Measurements from ENCODE around the gene ARSG.
A peak's percentile ranks its signal among the peaks of the same experiment; 100 is the strongest.
"Not testable (repeated sequence)": the region's sequence is repeated elsewhere in the genome, so short reads cannot be mapped to it uniquely, and the experiment has no call there.

Gene ARSG

DNA sequence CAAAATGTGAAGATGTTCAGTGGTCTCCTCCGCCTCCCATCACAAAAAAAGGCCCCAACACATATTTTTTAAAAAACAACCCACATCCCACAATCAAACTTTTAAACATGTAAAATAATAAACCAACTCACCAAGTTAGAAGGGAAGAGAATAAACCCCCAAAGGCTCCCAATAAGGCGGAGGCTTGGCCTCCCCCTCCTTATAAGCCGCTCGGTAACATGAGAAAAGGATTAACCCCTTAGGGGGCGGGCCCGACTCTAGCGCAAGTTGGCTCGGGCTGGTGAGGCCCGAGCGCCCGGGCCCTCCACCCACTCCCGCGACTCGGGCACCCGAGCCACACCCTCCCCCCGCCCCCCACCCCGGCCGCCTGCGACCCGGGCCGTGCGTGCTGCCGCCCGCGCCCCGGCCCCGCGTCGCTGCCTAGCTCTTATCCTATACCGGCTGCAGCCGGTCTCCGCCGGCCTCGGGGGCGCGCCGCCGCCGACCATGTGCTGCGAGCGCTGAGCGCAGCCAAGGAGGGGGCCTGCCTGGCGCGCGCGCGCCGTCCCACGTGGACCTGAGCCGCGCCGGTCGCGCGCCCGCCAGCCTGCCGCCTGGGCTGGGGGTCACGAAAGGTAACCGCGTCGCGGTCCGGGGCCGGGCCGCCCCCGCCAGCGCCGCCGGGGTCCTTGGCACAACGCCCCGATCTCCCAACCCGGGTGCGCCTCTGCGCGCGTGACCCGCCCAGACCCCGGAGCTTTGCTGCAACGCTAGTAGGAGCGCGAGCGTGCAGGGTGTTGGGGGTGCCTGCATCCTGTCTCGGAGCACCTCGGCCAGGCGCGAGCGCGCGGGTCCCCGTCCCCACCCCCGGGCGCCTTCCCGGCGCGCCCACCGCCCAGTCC, at the start of gene ARSG, which contains the start of gene SLC16A6:
Gene ARSG, plus strand, starts transcription at position 541 of the 881 bp plus-strand sequence. CDS start 15,999 bp downstream, outside the sequence.
Gene SLC16A6, minus strand, starts transcription at position 173 of the 881 bp plus-strand sequence. CDS start 12,807 bp downstream, outside the sequence.
- peak; percentile 48 to 58 for DNase-seq (ENCODE audit: low read depth in 2 of 2)

DNA sequence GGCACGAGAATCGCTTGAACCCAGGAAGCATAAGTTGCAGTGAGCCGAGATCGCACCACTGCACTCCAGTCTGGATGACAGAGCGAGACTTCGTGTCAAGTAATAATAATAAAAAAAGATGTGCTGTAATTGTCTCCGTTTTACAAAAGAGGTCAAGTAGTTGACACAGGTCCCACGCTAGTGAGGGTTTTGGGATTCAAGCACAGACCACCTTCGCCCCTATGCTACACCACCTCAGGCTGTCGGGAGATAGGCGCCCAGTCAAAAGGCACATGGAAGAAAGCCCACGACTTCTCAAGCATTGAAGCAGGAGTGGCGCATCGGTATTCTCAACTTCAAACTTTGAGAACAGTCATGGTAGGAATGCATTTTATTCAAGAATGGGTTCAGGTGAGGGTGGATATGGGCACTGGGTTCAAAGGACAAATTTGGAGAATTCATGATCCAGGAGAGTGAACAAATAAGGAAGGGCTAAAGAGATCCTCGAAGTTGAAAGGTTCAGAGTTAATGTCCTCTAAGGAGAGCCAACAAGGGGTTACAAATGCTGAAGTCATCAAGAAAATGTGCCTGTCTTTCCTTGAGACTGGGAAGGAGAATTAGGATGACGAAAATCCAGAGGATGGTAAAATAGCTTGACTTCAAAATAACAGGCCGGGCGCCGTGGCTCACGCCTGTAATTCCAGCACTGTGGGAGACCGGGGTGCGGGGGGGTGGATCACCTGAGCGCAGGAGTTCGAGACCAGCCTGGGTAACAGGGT, 44.8 kb upstream of the ARSG start:
- DNase-seq (ENCODE audit: low read depth in 2 of 2), result no peak

DNA sequence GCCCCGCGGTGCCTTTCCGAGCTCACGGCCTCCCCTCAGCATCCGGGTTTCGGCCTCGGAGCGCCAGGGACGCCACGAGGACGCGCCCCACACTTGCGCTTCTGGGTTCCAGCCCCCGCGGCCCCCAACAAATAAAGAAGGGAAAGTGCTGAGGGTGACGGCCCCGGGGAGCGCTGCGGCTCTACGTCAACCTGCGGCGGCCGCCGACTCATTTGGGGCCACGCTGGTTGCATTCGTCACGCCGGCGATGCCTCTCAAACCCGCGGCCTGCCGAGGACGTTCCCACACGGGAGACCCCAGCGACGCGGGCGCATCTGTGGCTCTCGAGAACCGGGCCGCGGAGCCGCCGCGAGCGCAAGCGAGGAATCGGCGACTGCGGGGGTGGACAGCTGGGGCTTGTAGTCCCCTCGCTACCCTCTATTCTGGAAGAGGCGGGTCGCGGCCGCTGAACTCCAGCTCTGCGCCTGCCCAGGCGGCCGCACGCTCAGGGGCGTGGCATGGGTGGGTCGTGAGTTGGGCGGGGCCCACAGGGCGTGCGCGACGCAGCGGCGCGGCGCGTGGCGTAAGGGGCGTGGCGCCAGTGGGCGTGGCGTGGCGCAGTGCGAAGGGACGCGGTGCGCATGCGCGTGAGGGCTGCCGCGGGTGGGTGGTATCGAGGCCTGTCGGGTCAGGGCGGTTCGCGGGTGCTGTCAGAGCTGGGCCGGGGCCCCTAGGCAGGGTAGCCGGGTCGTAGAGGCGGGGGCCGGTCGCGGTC, 43.7 kb upstream of the ARSG start, which contains the start of gene AMZ2:
Gene AMZ2, plus strand, starts transcription at position 599 of the 754 bp plus-strand sequence. CDS start 2,145 bp downstream, outside the sequence.
- DNase-seq (ENCODE audit: low read depth in 2 of 2), result peak; percentile 97 to 98

DNA sequence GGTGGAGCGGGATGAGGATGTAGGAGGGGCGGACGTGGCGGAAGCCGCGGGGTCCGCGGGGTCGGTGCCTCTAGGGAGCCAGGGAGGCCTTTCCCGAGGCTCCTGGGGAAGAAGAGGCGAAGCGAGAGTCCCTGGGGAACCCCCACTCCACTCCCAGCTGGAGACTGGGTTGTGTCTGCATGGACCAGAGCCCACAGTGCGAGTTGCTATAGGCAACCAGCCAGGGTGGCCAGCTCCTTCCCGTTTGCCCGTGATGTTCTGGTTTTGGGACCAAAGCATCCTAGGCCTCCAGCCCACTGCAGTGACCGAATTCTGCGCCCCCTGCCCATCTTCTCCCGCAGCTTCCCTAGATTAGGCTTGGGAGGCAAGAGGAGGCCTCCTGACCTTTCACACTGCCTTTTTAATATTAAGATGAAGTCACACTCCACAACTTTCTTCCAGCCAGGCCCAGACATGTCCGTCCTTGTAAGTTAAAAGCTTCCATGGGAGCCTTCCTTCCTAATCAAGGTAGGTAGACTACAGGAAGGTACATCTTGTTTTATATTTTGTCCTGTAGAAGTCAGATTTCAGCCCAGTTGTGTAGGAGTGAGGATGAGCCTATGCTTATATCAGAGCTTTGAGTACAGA, 43.0 kb upstream of the ARSG start:
- DNase-seq (ENCODE audit: low read depth in 2 of 2), result no peak

DNA sequence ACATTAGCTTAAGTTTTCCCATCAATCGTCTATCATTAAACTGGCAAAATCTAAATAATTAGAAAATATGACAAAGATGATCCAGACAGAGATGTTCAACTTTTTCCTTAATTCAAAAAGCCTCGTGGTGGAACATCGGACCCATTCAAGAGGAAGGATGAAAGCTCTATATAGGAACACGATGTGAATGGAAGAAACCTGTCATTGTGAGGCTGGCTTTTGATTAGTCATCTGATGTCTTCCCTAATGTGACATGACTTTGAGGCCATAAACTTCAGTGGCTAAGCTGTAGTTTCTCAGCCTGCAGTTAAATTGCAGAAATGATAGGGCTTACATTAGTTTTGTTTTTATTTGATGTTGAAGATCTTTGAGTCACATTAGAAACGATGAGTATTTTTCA, 42.4 kb upstream of the ARSG start:
- no peak for DNase-seq (ENCODE audit: low read depth in 2 of 2)

DNA sequence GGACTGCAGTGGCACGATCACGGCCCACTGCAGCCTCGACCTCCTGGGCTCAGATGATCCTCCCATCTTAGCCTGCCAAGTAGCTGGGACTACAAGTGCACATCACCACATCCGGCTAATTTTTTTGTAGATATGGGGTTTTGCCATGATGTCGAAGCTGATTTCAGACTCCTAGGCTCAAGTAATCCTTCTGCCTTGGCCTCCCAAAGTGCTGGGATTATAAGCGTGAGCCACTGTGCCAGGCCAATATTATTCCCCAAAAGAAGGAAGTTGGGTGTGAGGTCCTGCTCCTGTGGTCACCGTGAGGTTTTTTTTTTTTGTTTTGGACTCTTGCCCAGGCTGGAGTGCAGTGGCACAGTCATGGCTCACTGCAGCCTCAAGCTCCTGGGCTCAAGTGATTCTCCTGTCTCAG, 41.9 kb upstream of the ARSG start:
- DNase-seq (ENCODE audit: low read depth in 2 of 2), result no peak

DNA sequence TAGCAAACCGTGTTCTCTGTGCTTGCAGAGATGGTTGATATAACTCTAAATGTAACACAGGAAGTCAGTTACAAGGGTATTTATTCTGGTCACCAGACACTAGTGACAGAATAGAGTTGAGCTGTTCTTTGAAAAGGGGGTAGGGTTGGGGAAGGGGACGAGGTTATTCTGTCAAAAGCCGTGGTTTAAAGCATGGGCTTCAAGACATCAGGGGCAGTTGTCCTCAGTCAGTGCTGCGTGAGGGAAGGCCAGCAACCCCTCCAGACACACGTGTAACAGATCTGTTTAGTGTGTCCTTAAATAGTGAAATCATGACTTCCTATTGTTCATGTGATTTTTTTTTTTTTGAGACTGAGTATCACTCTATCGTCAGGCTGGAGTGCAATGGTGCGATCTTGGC, 37.9 kb upstream of the ARSG start:
- not testable (repeated sequence) for DNase-seq (ENCODE audit: low read depth in 2 of 2)

DNA sequence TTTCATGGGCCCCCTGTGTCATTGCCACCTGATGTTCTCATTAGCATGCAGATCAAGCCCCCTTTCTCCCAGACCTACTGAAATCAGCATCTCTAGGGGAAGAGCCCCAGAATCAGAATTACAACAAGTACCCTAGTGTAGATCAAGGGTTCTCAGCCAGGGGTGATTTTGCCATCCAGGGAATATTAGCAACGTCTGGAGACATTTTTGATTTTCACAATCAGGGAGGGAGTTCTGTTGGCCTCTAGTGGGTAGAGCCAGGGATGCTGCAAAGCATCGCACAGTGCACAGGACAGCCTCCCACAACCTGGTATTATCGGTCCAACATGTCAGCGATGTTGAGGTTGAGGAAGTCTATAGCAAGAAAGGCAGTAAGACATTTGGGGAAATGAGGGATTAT, 36.1 kb upstream of the ARSG start:
- DNase-seq (ENCODE audit: low read depth in 2 of 2), result no peak

DNA sequence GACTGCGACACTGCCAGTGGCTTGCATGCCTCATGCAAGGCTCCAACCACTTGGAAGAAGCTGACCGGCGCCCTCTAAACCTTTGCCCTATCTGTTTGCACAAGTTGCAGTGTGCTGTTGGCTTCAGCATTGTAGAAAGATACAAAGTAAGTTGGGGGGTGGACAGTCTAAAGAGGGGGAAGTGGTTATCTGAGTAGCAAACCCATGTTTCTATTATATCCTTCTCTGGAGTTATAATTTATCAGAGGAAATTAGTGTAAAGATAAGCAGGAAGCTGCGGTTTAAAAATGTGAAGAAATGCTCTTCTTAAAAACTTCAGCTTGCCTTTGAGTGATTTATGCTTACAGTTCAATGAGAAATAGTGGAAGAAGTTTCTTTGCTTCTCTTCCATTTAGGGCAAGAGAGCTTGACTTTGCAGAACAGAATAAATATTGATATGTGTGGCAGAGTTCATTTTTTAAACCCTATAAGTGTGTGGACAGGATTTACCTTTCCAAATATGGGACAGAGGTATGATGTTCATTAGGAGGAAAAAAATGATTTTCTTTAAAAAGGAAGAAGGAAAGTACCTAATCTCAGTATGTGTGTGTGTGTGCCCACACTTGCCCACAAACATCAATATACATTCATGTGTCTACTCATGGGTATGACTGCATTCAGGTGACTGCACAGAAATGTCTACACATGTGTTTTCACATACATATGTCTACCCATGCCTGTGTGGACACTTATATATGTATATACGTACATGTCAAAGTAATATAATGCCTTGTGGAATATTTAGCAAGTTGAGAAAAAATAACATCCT, 35.4 kb upstream of the ARSG start:
- no peak for DNase-seq (ENCODE audit: low read depth in 2 of 2)

DNA sequence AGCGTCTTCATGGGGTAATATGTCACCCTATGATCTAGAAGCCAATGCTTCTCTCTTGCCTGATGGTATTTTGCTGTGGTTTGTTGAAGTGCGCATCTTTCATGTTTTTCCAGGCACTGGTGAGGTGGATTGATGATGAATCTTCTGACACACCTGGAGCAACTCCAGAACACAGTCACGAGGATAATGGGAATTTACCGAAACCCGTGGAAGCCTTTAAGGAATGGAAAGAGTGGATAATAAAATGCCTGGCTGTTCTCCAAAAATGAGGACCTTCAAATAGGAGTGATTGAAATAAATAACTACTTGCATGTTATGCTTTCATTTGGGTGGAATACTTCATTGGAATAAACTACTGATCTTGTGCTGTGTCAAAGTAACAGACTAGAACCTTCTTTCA, 34.6 kb upstream of the ARSG start:
- DNase-seq (ENCODE audit: low read depth in 2 of 2), result not testable (repeated sequence)

DNA sequence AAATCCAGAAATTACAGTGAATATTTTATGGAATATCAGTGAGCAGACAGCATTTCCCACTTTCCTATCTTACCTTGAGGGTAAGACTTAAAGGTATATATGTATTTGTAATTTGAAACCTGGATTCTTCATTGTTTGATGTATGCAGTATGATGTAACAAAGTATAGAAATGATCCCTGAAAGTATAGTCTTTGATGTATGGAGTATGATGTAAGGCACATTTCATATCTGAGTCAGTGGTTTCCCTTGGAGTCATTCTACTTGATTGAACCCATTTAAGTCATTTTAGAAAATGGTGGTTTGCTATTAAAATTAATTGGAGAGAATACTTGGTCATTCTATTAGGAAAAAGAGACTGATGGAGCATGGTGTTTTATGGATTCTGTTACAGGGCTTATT, 33.4 kb upstream of the ARSG start:
- DNase-seq (ENCODE audit: low read depth in 2 of 2), result no peak

DNA sequence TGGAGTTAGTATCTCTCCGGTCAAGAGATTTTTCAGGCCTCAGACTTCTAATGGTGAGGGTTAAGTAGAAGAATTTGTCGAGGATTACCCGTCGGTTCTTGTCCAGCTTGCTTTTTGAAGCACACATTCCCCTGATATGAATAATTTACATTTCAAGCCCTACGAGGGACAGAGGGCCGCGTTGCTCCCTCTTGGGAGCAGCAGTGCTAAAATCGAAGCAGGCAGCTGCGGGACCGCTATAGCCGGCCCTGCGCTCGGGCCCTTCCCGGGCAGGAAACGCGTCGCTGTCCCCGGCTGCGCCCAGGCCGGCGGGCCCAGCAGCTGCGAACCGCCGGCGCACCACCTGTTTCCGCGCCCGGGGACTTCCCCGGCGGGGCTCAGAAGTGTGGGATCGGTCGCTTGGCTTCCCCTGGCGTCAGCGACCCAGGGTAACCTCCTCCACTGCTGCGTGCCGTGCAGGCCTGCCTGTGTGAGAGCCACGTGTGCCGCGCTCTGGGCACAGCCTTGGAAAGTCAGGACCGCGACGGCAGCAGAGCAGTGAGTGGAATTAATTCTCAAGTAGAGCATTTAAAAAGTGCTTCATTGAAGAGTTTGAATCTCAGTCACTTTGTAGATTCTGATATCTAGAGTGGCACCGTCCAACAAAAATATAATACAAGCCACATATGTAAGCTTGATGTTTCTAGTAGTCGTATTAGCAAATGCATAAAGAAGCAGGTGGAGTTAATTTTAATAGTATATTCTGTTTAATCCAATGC, 32.2 kb upstream of the ARSG start:
- DNase-seq (ENCODE audit: low read depth in 2 of 2), result peak; percentile 45 to 49

DNA sequence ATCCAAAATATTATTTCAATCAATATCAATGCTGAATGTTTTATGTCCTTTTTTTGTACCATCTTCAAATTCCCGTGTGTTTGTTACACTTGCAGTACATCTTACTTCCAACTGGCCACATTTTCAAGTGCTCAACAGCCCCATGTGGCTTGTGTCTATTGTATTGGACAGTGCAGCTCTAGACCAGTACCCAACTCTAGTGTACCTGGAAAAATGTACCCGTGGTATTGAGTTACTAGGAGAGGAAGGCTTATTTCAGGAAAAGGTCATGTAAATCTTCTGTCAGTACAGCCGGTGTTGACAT, 31.7 kb upstream of the ARSG start:
- DNase-seq (ENCODE audit: low read depth in 2 of 2), result not testable (repeated sequence)

DNA sequence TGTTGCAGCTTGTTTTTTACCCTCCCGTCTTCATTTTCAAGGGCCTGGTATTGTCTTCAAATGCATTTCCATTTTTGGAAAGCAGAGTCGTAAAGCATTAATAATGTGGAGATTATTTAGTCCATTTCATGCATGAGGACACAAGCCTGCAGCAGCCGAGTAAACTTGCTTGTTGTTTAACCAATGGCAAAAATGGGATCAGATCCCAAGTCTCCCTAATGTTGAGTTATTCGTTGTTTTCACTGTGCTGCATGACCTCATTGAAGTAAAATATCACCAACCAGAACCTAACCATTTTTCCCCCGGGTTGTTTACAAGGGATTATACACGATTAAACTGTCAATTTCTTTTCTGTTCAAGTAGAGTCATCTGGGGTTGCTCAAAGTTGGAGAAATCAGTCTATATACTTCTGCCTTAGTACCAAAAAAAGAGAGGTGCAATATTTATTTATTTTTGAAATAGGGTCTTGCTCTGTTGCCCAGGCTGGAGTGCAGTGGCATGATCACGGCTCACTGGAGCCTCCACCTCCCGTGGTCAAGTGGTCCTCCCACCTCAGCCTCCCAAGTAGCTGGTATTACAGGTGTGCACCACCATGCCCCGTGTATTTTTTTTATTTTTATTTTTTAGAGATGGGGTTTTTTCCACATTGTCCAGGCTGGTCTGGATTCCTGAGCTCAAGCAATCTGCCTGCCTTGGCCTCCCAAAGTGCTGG, 31.1 kb upstream of the ARSG start:
- DNase-seq (ENCODE audit: low read depth in 2 of 2), result no peak

DNA sequence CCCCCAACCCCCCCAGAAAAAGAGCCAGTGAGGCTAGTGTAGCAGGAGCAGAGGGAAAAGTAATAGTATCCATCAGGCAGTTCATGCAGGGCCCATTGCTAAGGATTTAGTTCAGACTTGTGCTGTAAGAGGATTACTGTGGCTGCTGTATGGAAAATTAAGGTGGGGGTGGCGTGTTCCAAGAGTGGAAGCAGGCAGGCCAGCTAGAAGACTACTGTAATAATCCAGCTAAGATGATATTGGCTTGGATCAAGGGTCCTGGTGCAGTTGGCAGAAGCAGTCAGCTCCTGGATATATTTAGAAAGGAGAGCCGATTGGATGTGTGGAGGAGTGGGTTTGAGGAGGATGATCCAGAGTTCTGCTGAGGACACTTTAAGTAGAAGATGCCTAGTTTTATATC, 28.8 kb upstream of the ARSG start:
- not testable (repeated sequence) for DNase-seq (ENCODE audit: low read depth in 2 of 2)

DNA sequence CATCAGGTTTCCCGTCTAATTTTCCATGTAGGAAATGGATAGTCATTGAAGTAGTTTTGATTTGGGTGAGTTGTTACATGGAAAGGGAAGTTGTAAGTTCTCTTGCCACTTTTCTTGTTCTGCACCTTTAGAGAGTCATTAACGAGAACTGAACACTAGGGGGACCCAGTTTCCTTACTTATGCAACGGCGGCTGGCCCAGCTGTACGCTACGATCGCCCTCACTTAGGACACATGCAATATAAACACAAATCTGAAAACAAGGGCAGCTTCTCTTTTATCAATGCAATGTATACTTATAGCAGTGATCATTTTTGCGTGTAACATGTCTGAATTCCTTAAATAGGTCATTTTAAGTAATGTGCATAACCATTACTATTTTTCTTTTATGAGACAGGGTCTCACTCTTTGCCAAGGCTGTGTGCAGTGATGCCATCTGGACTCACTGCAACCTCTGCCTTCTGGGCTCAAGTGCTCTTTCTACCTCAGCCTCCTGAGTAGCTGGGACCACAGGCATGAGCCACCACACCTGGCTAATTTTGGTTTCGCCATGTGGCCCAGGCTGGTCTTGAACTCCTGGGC, 28.1 kb upstream of the ARSG start:
- DNase-seq (ENCODE audit: low read depth in 2 of 2), result not testable (repeated sequence)

DNA sequence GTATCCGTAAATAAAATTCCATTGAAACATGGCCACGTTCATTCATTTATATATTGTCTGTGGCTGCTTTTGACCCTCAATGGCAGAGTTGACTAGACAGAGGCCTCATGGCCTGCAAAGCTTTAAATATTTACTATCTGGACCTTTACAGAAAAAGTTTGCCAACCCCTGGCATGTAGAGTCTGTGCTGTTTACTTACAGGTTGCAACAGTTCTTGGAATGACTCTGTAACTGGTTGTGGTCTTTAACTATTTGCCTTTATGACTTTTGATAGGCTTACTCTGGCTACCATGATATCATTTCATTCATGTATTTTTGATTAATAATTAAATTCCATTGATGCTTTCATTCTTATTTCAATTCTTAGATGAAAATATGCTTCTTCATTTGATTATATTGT, 25.5 kb upstream of the ARSG start:
- not testable (repeated sequence) for DNase-seq (ENCODE audit: low read depth in 2 of 2)

DNA sequence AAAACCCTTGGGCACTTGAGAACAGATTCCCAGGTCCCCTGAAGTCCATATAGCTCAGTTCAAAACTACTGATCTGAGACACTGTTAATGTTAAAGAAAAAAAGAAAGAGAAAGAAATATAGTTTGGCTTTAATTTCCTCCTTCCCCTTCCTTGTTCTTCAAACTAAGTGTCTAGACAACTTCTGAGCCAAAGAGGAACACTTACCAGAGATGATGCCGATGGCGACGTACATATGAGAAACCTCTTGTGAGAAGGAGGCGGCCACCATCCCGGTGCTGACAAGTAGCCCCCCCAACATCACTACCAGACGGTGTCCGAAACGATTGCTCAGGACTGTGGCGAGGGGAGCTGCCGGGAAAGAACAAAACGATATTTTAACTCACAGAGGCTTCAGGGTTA, 17.6 kb upstream of the ARSG start:
- no peak for DNase-seq (ENCODE audit: low read depth in 2 of 2)

DNA sequence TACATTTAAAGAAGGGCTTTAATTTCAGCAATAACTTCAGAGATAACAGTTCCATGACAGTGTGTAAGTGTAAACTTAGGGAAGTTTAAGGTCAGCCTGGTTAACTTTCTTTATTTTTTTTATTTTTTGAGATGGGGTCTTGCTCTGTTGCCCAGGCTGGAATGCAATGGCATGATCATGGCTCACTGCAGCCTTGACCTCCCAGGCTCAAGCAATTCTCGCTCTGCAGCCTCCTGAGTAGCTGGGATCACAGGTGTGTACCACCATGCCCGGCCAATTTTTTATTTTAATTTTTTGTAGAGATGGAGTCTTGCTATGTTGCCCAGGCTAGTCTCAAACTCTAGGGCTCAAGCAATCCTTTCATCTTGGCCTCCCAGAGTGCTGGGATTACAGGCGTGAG, 15.0 kb upstream of the ARSG start:
- DNase-seq (ENCODE audit: low read depth in 2 of 2), result not testable (repeated sequence)
